Mucosa of descending colon (tissue), 3 donors: Measurements from ENCODE around the gene PPDPF. TPM values are rescaled to one million over a fixed set of nuclear protein-coding genes. Genes with fewer than 3 reads are reported as not detected.

ENCODE experiments used
- ATAC-seq: fragments of 200-7000 bp; cut with Tn5 transposase; one replicate; pipeline ENCODE4 v1.9.1; 2020; ENCODE audit warnings: mild to moderate bottlenecking, moderate library complexity
- DNase-seq, 3 donors: peaks; one replicate each; pipeline ENCODE4 v3.0.0-alpha.2; 2020
- H3K36me3 ChIP-seq: fragments of 200-600 bp; one replicate; pipeline ENCODE4 v1.8.0; 2021; ENCODE audit warnings: low read depth, mild to moderate bottlenecking
- H3K4me1 ChIP-seq: fragments of 200-600 bp; one replicate; pipeline ENCODE4 v1.8.0; 2021; ENCODE audit warnings: low read depth, mild to moderate bottlenecking
- H3K4me3 ChIP-seq: fragments of 200-600 bp; one replicate; pipeline ENCODE4 v1.8.0; 2021; ENCODE audit warnings: mild to moderate bottlenecking
- H3K9me3 ChIP-seq: fragments of 200-600 bp; one replicate; pipeline ENCODE4 v1.8.0; 2021; ENCODE audit warnings: mild to moderate bottlenecking
- intact Hi-C, 2 donors: fragments of 100-400 bp; cut with DNase I in 1 of 2; cut with micrococcal nuclease in 1 of 2; formaldehyde crosslinking; loops; one replicate each; pipeline versions ENCODE4 v1.11.0 to v1.11.1; 2022; cut with DNase I, micrococcal nuclease
- total RNA-seq, 3 donors: library from RNA; stranded (reverse); fragmentation: NEBNext Ultra II Directional in 2 of 3; extraction: Animal tissue kit (Norgen Biotek cat#: 25700) in 2 of 3; gene quantifications; one replicate each; pipeline versions ENCODE4 v1.2.1 to v1.2.4, GENCODE V29; 2021 to 2023
- TF ChIP-seq, protein P1 (sequence below): fragments of 200-600 bp; IDR thresholded peaks from one replicate; pipeline ENCODE4 v1.8.0; 2022; ENCODE audit warnings: antibody characterized with exemption, mild to moderate bottlenecking
- donor health status: DM: no; HTN: no; CAD: no; lungs with moderate emphysema.
- donor health status: DM: no; HTN: no; CAD: no.
- donor health status: DM: no; HTN: yes; CAD: no.

PPDPF gene
- total RNA-seq, 3 donors from 2014 or later: 263 to 672 (median 537) TPM

DNA sequence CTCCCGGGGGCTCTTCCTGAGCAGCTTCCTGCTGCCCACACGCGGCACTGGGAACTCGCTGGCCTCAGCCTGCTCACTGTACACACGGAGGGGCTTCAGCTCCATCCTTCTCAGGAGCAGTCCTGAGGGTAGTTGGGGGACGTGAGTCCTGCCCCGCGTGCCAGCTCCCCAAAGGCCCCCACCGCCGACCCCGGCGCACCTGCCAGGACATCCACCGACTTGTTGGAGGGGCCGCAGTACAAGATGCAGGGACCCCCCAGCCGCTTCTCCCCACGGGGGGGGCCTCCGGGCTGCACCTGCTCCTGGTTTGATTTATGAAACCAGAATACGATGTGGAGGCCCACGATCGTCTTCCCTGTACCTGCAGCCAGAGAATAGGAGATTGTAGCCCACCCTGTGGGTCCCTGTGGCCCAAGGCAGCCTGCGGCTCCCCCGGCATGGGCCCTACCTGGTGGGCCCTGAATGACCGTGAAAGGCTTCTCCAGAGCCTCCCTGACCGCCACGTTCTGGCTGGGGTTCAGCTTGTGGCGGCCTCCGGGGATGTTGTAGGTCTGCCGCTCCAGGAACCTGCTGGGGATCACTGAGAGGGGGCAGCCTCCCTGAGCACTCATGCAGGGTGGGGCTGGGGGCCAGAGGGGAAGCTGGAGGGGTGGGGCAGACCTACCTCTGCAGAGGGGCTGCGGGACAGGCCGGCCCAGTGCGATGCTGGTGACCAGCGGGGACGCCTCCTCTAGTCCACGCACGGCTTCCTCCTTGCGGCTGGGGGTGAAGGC is 41.2 kb downstream of the PPDPF start:
- intact Hi-C loops: no loop called here
- Histone ChIP-seq H3K4me3 (no peak overlapping the region), H3K9me3 (no peaks in the 10 kb centered on the region), H3K4me1 (no peaks in the 10 kb centered on the region), H3K36me3 (no peaks in the 10 kb centered on the region)
- ATAC-seq (no peak), DNase-seq (peak in 1 of 3 donors; percentile 45)
- TF ChIP-seq, protein P1, sequence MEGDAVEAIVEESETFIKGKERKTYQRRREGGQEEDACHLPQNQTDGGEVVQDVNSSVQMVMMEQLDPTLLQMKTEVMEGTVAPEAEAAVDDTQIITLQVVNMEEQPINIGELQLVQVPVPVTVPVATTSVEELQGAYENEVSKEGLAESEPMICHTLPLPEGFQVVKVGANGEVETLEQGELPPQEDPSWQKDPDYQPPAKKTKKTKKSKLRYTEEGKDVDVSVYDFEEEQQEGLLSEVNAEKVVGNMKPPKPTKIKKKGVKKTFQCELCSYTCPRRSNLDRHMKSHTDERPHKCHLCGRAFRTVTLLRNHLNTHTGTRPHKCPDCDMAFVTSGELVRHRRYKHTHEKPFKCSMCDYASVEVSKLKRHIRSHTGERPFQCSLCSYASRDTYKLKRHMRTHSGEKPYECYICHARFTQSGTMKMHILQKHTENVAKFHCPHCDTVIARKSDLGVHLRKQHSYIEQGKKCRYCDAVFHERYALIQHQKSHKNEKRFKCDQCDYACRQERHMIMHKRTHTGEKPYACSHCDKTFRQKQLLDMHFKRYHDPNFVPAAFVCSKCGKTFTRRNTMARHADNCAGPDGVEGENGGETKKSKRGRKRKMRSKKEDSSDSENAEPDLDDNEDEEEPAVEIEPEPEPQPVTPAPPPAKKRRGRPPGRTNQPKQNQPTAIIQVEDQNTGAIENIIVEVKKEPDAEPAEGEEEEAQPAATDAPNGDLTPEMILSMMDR: no peak

DNA sequence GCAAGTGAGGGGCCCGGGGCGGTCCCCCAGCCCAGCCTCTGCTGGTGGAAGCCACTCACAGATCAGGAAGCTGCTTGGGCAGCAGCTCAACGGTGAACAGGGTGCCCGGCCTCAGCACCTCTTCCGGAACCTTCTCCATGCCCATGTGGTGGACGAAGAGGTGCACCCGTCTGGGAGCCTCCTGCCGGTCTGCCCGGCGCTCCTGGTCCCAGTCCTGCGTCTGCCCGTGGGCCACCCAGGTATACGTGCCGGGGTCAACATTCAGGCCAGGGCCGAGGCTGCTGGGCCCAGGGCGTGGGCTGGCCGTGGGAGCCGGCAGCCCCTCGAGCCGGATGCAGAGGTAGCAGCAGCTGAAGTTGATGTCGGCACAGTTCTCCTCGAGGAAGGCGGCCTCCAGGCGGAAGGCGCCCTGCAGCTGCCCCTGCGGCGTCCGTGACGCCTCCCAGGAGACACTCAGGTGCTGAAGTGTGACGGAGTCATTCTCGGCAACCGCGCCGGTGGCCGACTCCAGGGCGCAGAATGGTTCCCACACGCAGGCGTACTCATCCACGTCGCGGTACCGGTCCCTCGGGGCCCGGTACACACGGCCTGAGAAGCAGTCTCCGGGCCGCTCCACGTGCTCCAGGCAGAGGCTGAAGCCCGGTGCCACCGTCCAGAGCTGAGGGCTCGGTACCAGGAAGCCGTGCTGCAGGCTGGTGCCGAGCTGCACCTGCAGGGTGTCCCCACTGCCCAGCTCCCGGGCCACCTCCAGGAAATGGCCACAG is 42.1 kb downstream of the PPDPF start:
- ATAC-seq: no peak
- no peaks in the 10 kb centered on the region for H3K36me3 ChIP-seq
- intact Hi-C loops: no loop called here

DNA sequence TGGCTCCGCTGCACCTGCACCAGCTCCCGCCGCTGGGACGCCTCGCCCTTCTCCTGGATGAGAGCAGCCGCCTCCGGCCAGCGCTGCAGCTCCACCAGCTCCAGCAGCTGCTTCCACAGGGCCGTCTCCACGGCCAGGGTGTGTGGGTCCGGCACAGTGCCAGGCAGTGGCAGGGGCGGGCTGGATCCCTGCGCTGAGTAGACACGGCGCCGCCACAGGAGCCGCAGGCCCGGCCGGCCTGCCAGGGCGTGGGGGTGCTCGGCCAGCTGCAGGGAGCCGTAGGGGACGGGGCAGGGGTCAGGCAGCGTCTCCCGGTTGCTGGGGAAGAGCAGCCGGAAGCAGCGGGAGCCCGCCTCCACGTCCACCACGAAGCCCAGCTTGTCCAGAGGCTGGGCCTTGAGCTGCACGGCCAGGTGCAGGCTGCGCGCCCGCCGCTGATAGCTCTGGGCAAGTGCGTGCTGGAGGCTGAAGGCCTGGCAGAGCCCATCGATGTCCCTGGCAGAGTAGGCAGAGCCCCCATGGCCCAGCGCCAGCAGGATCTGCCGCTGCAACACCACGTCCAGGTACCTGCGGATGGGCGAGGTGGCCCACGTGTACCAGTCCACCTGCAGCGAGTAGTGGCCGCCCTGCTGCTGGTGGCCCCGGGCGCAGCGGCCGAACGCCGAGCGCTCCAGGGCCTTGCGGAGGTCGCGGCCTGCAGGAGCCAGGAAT is 42.8 kb downstream of the PPDPF start:
- ATAC-seq (no peak), DNase-seq (peak in 1 of 3 donors; percentile 44)
- Histone ChIP-seq H3K4me1 (peaks cover 5% of the 10 kb centered on the region), H3K36me3 (no peaks in the 10 kb centered on the region), H3K4me3 (no peak overlapping the region), H3K9me3 (no peaks in the 10 kb centered on the region)
- TF ChIP-seq, protein P1: no peak
- intact Hi-C loops: no loop called here

More for the DNA sequence above, 42.1 kb downstream of the PPDPF start:
- H3K9me3 ChIP-seq: no peaks in the 10 kb centered on the region
- no peaks in the 10 kb centered on the region for H3K4me1 ChIP-seq
- TF ChIP-seq, protein P1: no peak
- no peak overlapping the region for H3K4me3 ChIP-seq
- DNase-seq: peak in 1 of 3 donors; percentile 49

GRCh38 chr20:63564036-63564810 is 43.7 kb downstream of the PPDPF start:
- ATAC-seq (no peak), DNase-seq (no peak)
- no peaks in the 10 kb centered on the region for H3K36me3 ChIP-seq
- H3K4me1 ChIP-seq: peaks cover 9% of the 10 kb centered on the region
- intact Hi-C loops: no loop called here
- TF ChIP-seq, protein P1: no peak
- H3K9me3 ChIP-seq: no peaks in the 10 kb centered on the region
- H3K4me3 ChIP-seq: no peak overlapping the region
